HL-60 (cell line): ENCODE data around the gene UBAC2.

Source experiments
- GABPA ChIP-seq: IDR thresholded peaks from 2 replicates; pipeline ENCODE4 v1.6.1; 2012; ENCODE audit warnings: low read depth
- POLR2AphosphoS5 ChIP-seq: IDR thresholded peaks from 2 replicates; pipeline ENCODE4 v1.6.1; 2012; ENCODE audit warnings: low read depth
- SPI1 ChIP-seq: IDR thresholded peaks from 2 replicates; pipeline ENCODE4 v1.6.1; 2012; ENCODE audit warnings: low read depth, mild to moderate bottlenecking, borderline replicate concordance
- TF ChIP-seq, protein P1 (sequence below): IDR thresholded peaks from one replicate; pipeline ENCODE4 v1.5.1; 2011; ENCODE audit warnings: low read length, control low read depth, inconsistent platforms; ENCODE audit not compliant: insufficient read depth
- TF ChIP-seq, protein P2 (sequence below): IDR thresholded peaks from 2 replicates; pipeline ENCODE4 v1.6.1; 2012; ENCODE audit warnings: low read depth; ENCODE audit not compliant: insufficient replicate concordance

DNA sequence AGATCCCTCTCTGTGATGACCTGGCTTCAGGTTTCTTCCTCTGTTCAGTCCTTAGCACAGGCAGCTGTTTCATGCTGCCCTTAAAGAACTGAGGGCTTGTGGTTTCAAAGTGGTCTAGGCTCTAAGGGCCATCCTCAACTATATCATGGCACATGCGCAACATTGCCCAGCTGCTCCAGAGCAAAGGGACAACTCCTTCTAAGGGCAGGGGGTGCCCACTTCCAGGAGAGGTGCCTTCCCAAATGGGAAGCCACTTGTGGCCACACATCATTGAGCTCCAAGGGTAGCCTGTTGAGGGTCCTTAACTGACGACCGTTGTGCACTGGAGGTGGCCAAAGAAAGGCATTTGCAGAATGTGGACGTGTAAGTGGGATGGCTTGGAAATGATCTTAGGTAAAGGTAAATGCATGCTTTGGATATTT is 99.3 kb downstream of the UBAC2 start:
- TF ChIP-seq, protein P1, sequence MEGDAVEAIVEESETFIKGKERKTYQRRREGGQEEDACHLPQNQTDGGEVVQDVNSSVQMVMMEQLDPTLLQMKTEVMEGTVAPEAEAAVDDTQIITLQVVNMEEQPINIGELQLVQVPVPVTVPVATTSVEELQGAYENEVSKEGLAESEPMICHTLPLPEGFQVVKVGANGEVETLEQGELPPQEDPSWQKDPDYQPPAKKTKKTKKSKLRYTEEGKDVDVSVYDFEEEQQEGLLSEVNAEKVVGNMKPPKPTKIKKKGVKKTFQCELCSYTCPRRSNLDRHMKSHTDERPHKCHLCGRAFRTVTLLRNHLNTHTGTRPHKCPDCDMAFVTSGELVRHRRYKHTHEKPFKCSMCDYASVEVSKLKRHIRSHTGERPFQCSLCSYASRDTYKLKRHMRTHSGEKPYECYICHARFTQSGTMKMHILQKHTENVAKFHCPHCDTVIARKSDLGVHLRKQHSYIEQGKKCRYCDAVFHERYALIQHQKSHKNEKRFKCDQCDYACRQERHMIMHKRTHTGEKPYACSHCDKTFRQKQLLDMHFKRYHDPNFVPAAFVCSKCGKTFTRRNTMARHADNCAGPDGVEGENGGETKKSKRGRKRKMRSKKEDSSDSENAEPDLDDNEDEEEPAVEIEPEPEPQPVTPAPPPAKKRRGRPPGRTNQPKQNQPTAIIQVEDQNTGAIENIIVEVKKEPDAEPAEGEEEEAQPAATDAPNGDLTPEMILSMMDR: no peak
- TF ChIP-seq POLR2AphosphoS5: peak; percentile 58
- no peak for TF ChIP-seq GABPA
- TF ChIP-seq, protein P2, sequence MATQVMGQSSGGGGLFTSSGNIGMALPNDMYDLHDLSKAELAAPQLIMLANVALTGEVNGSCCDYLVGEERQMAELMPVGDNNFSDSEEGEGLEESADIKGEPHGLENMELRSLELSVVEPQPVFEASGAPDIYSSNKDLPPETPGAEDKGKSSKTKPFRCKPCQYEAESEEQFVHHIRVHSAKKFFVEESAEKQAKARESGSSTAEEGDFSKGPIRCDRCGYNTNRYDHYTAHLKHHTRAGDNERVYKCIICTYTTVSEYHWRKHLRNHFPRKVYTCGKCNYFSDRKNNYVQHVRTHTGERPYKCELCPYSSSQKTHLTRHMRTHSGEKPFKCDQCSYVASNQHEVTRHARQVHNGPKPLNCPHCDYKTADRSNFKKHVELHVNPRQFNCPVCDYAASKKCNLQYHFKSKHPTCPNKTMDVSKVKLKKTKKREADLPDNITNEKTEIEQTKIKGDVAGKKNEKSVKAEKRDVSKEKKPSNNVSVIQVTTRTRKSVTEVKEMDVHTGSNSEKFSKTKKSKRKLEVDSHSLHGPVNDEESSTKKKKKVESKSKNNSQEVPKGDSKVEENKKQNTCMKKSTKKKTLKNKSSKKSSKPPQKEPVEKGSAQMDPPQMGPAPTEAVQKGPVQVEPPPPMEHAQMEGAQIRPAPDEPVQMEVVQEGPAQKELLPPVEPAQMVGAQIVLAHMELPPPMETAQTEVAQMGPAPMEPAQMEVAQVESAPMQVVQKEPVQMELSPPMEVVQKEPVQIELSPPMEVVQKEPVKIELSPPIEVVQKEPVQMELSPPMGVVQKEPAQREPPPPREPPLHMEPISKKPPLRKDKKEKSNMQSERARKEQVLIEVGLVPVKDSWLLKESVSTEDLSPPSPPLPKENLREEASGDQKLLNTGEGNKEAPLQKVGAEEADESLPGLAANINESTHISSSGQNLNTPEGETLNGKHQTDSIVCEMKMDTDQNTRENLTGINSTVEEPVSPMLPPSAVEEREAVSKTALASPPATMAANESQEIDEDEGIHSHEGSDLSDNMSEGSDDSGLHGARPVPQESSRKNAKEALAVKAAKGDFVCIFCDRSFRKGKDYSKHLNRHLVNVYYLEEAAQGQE: no peak
- TF ChIP-seq SPI1: no peak
